Testis (tissue), 3 donors: ENCODE measurements around the gene DUS1L. TPM values are rescaled to one million over a fixed set of nuclear protein-coding genes. Genes with fewer than 3 reads are reported as not detected.
A peak's percentile ranks its signal among the peaks of the same experiment; 100 is the strongest.

Source experiments
- DNase-seq: peaks from one replicate; pipeline ENCODE4 v3.0.0-alpha.2; 2019
- H3K27ac ChIP-seq, 2 donors: fragments of 200-600 bp; sonication (generic); one replicate each; pipeline ENCODE4 v1.5.1; 2019
- H3K27me3 ChIP-seq: fragments of 200-600 bp; sonication (generic); one replicate; pipeline ENCODE4 v1.5.1; 2019
- H3K36me3 ChIP-seq: fragments of 200-600 bp; sonication (generic); one replicate; pipeline ENCODE4 v1.5.1; 2017; ENCODE audit warnings: low read depth; ENCODE audit errors: missing control alignments
- H3K4me1 ChIP-seq: fragments of 200-600 bp; sonication (generic); one replicate; pipeline ENCODE4 v1.5.1; 2019
- H3K4me3 ChIP-seq, 2 donors: fragments of 200-600 bp; sonication (generic); one replicate each; pipeline ENCODE4 v1.5.1; 2017 to 2019
- H3K9me3 ChIP-seq: fragments of 200-600 bp; sonication (generic); one replicate; pipeline ENCODE4 v1.5.1; 2017
- CTCF ChIP-seq, 3 experiments: fragments of 450-650 bp in 2 of 3; fragments of 200-600 bp in 1 of 3; sonication (generic) in 1 of 3; IDR thresholded peaks; one replicate each; pipeline ENCODE4 v1.5.1; 2016 to 2019; ENCODE audit warnings: antibody characterized with exemption in 3 of 3, mild to moderate bottlenecking in 2 of 3, moderate library complexity in 1 of 3
- POLR2A ChIP-seq: fragments of 450-650 bp; IDR thresholded peaks from one replicate; pipeline ENCODE4 v1.6.1; 2017; ENCODE audit warnings: antibody characterized with exemption, mild to moderate bottlenecking, moderate library complexity
- WGBS, 2 donors: methylation state at CpG; one replicate each; pipeline ENCODE4 v1.1.5; 2018; 5-methylcytosine and 5-hydroxymethylcytosine counted together
- intact Hi-C: fragments of 100-400 bp; cut with DNase I; formaldehyde crosslinking; loops from one replicate; pipeline ENCODE4 v1.15.1; 2023; ENCODE audit warnings: low total_unique reads
- polyA plus RNA-seq: library from polyadenylated mRNA; stranded (reverse); fragments of 350-450 nt; fragmentation: Illumina TruSeq; extraction: RNeasy Lipid Tissue Mini Kit (QIAGEN cat#74804); gene quantifications from one replicate; pipeline ENCODE4 v1.2.3, GENCODE V29; 2014; ENCODE audit warnings: low read depth, low replicate concordance; ENCODE audit not compliant: insufficient read depth
- total RNA-seq, 2 donors: library from RNA; depleted of rRNA; stranded (reverse); fragments of >200 nt; gene quantifications; one replicate each; pipeline ENCODE4 v1.2.3, GENCODE V29; 2016

DUS1L gene
- total and polyA plus RNA-seq, 3 donors from 2014 or later, result 117 to 132 (median 127) TPM

- no peaks in the 10 kb centered on the region for H3K27me3 ChIP-seq
- peaks cover 8% of the 10 kb centered on the region for H3K4me1 ChIP-seq
- no peak for DNase-seq
- no peak for TF ChIP-seq CTCF (IDR thresholded peaks at IDR 0.05)
- no peak for TF ChIP-seq POLR2A
- H3K9me3 ChIP-seq, result no peaks in the 10 kb centered on the region
- no peak overlapping the region for H3K27ac ChIP-seq
- H3K36me3 ChIP-seq, result no peaks in the 10 kb centered on the region
- H3K4me3 ChIP-seq, result no peak overlapping the region
- intact Hi-C loops, result no loop called here
These were observed 5.0 kb upstream of the DUS1L start for GRCh38 chr17:82070611-82071010.

GRCh38 chr17:82065193-82065637 is 389 bp downstream of the DUS1L start:
- H3K27ac ChIP-seq, result peak overlapping the region in 1 of 2 donors; percentile 55
- H3K36me3 ChIP-seq, result no peaks in the 10 kb centered on the region
- WGBS, 2 donors, result 1% methylated on average over 30 of the region's 47 CpGs; no CpG with 5 or more reads in 1 of the 2 donors
- intact Hi-C loops, result no loop called here
- TF ChIP-seq POLR2A (no peak), CTCF (IDR thresholded peaks at IDR 0.05) (no peak)
- peaks cover 19% of the 10 kb centered on the region for H3K4me1 ChIP-seq
- H3K9me3 ChIP-seq, result no peaks in the 10 kb centered on the region
- H3K4me3 ChIP-seq, result peak overlapping the region; percentile 68 to 83
- no peak for DNase-seq
- H3K27me3 ChIP-seq, result no peaks in the 10 kb centered on the region

- intact Hi-C loops, result no loop called here
- 33 to 35% methylated on average over 8 to 36 of the region's 36 CpGs for WGBS, 2 donors
- H3K27me3 ChIP-seq, result no peaks in the 10 kb centered on the region
- TF ChIP-seq POLR2A, result no peak
- TF ChIP-seq CTCF (IDR thresholded peaks at IDR 0.05), result no peak
- no peak for DNase-seq
- H3K4me1 ChIP-seq, result peaks cover 19% of the 10 kb centered on the region
- H3K27ac ChIP-seq, result peak overlapping the region in 1 of 2 donors; percentile 55
- no peaks in the 10 kb centered on the region for H3K36me3 ChIP-seq
- no peaks in the 10 kb centered on the region for H3K9me3 ChIP-seq
- peak overlapping the region; percentile 68 to 83 for H3K4me3 ChIP-seq
These were observed 991 bp downstream of the DUS1L start for GRCh38 chr17:82064433-82065192.

GRCh38 chr17:82063424-82064415 is 1.9 kb downstream of the DUS1L start:
- H3K27me3 ChIP-seq, result no peaks in the 10 kb centered on the region
- intact Hi-C loops, result no loop called here
- no peaks in the 10 kb centered on the region for H3K36me3 ChIP-seq
- no peak overlapping the region for H3K27ac ChIP-seq
- DNase-seq, result no peak
- 77 to 83% methylated on average over 12 to 17 of the region's 20 CpGs for WGBS, 2 donors
- H3K9me3 ChIP-seq, result no peaks in the 10 kb centered on the region
- TF ChIP-seq CTCF (IDR thresholded peaks at IDR 0.05) (no peak), POLR2A (no peak)
- H3K4me3 ChIP-seq, result no peak overlapping the region
- peaks cover 19% of the 10 kb centered on the region for H3K4me1 ChIP-seq
